SU-DHL-6 (cell line): Measurements from ENCODE around the gene DTX1.

Source experiments
- H2AFZ ChIP-seq: fragments of 200-600 bp; sonication (generic); 2 replicates; pipeline ENCODE4 v1.6.1; 2014; ENCODE audit warnings: low read depth, mild to moderate bottlenecking, moderate library complexity, mixed read lengths, antibody characterized with exemption, low read length; ENCODE audit not compliant: severe bottlenecking
- H3F3A ChIP-seq: fragments of 200-600 bp; shearing (Covaris generic); 2 replicates; pipeline ENCODE4 v1.6.0; 2016; ENCODE audit warnings: antibody characterized with exemption, mild to moderate bottlenecking; ENCODE audit not compliant: insufficient read depth
- H3K27ac ChIP-seq: fragments of 200-600 bp; sonication (generic); 2 replicates; pipeline ENCODE4 v1.5.1; 2016; ENCODE audit warnings: low read depth, mild to moderate bottlenecking, low read length, moderate library complexity, mixed read lengths
- H3K27me3 ChIP-seq: fragments of 200-600 bp; sonication (generic), shearing (Covaris generic); 2 replicates; pipeline ENCODE4 v1.6.0; 2014; ENCODE audit warnings: mild to moderate bottlenecking, low read length
- H3K36me3 ChIP-seq: fragments of 200-600 bp; sonication (generic); 2 replicates; pipeline ENCODE4 v1.6.1; 2014; ENCODE audit warnings: mild to moderate bottlenecking, low read length, mixed read lengths
- H3K4me2 ChIP-seq: fragments of 300-600, 200-600 bp; shearing (Covaris generic), sonication (generic); 2 replicates; pipeline ENCODE4 v1.6.0; 2014; ENCODE audit warnings: low read length, low read depth, mild to moderate bottlenecking; ENCODE audit not compliant: poor library complexity, severe bottlenecking
- H3K4me3 ChIP-seq: fragments of 200-600 bp; sonication (generic); 2 replicates; pipeline ENCODE4 v1.5.1; 2014; ENCODE audit warnings: antibody characterized with exemption, low read length, mild to moderate bottlenecking, mixed read lengths; ENCODE audit not compliant: insufficient read depth, poor library complexity, severe bottlenecking
- H3K79me2 ChIP-seq: fragments of 200-600 bp; sonication (generic); 2 replicates; pipeline ENCODE4 v1.6.1; 2014; ENCODE audit warnings: mild to moderate bottlenecking, low read length, moderate library complexity; ENCODE audit not compliant: insufficient read depth
- H3K9ac ChIP-seq: fragments of 200-600 bp; sonication (generic); 2 replicates; pipeline ENCODE4 v1.7.0; 2014; ENCODE audit warnings: mild to moderate bottlenecking, low read length
- H3K9me2 ChIP-seq: fragments of 200-600 bp; sonication (generic); replicated peaks from 2 replicates; pipeline ENCODE4 v1.6.1; 2014; ENCODE audit warnings: low read length; ENCODE audit not compliant: insufficient read depth
- H3K9me3 ChIP-seq: fragments of 200-600 bp; sonication (generic); 2 replicates; pipeline ENCODE4 v1.6.1; 2014; ENCODE audit warnings: low read length, mixed read lengths; ENCODE audit not compliant: insufficient read depth
- H4K20me1 ChIP-seq: fragments of 200-600 bp; sonication (generic); 2 replicates; pipeline ENCODE4 v1.6.1; 2014; ENCODE audit warnings: low read depth, mild to moderate bottlenecking, antibody characterized with exemption, low read length, moderate library complexity, mixed read lengths
- EZH2phosphoT487 ChIP-seq: fragments of 200-600 bp; sonication (generic), shearing (Covaris generic); conservative IDR thresholded peaks from 2 replicates; pipeline ENCODE4 v1.6.1; 2018; ENCODE audit warnings: mild to moderate bottlenecking, antibody characterized with exemption, low read length, moderate library complexity, mixed read lengths
- TF ChIP-seq, protein P1 (sequence below): fragments of 200-600 bp; sonication (generic); IDR thresholded peaks from one replicate; pipeline ENCODE4 v1.5.1; 2017; ENCODE audit warnings: antibody characterized with exemption, mild to moderate bottlenecking, low read length, moderate library complexity; ENCODE audit not compliant: insufficient read depth, poor library complexity, severe bottlenecking

Gene DTX1

DNA sequence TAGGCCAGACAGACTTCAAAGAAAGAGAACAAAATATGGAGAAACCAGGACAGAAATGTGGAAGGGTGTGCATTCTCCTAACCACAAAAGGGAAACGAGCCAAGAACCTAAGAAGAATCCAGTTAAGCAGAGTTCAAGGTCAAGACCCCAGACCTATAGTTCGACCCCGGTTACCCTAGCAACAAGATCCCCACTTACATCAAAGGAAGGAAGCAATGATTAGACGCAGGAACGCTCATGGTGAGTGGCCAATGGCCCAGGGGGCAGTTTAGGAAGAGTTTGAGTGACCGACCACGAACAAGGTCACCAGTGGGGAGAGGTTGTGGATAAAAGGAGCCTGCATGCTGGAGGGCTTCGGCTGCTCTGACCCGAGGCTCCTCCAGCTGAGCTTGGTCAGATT, 42.0 kb upstream of the DTX1 start:
- Histone ChIP-seq H3K4me2 (no peak overlapping the region), H3K27me3 (no peaks in the 10 kb centered on the region)
- no peak for TF ChIP-seq EZH2phosphoT487
- TF ChIP-seq, protein P1, sequence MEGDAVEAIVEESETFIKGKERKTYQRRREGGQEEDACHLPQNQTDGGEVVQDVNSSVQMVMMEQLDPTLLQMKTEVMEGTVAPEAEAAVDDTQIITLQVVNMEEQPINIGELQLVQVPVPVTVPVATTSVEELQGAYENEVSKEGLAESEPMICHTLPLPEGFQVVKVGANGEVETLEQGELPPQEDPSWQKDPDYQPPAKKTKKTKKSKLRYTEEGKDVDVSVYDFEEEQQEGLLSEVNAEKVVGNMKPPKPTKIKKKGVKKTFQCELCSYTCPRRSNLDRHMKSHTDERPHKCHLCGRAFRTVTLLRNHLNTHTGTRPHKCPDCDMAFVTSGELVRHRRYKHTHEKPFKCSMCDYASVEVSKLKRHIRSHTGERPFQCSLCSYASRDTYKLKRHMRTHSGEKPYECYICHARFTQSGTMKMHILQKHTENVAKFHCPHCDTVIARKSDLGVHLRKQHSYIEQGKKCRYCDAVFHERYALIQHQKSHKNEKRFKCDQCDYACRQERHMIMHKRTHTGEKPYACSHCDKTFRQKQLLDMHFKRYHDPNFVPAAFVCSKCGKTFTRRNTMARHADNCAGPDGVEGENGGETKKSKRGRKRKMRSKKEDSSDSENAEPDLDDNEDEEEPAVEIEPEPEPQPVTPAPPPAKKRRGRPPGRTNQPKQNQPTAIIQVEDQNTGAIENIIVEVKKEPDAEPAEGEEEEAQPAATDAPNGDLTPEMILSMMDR, result no peak

DNA sequence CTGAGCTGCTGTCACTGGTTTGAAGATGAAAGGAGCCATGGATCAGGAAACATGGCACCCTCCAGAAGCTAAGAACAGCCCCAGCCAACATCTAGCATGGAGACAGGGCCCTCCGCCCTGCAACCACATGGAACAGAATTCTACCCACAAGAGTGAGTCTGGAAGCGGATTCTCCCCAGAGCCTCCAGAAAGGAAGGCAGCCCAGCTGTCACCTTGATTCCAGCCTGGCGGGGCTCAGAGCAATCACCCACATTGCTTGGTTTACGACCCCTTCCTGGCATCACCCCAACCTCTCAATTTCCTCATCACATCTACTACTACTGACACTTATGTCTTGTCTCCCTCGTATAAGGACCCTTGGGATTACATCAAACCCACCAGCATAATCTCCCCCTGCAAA, 39.7 kb upstream of the DTX1 start:
- Histone ChIP-seq H3K36me3 (no peaks in the 10 kb centered on the region), H4K20me1 (no peaks in the 10 kb centered on the region), H2AFZ (no peak overlapping the region), H3K4me3 (no peak overlapping the region), H3K27me3 (no peaks in the 10 kb centered on the region), H3F3A (no peaks in the 10 kb centered on the region), H3K79me2 (no peaks in the 10 kb centered on the region), H3K9ac (no peak overlapping the region), H3K9me3 (no peaks in the 10 kb centered on the region), H3K9me2 (no peaks in the 10 kb centered on the region), H3K27ac (no peak overlapping the region), H3K4me2 (no peak overlapping the region)
- TF ChIP-seq, protein P1, result no peak
- no peak for TF ChIP-seq EZH2phosphoT487

More for the DNA sequence above, 42.0 kb upstream of the DTX1 start:
- H3K36me3 ChIP-seq, result peaks cover 6% of the 10 kb centered on the region; the same call in 1 of the 2 replicates
- H3K9me3 ChIP-seq, result 0 out of 2 replicates have a peak, but pooled peaks cover 7% of the 10 kb centered on the region
- H3F3A ChIP-seq, result no peaks in the 10 kb centered on the region
- H3K4me3 ChIP-seq, result no peak overlapping the region
- H3K79me2 ChIP-seq, result no peaks in the 10 kb centered on the region
- H2AFZ ChIP-seq, result no peak overlapping the region
- H3K27ac ChIP-seq, result no peak overlapping the region
- no peaks in the 10 kb centered on the region for H3K9me2 ChIP-seq
- H3K9ac ChIP-seq, result no peak overlapping the region
- H4K20me1 ChIP-seq, result no peaks in the 10 kb centered on the region

DNA sequence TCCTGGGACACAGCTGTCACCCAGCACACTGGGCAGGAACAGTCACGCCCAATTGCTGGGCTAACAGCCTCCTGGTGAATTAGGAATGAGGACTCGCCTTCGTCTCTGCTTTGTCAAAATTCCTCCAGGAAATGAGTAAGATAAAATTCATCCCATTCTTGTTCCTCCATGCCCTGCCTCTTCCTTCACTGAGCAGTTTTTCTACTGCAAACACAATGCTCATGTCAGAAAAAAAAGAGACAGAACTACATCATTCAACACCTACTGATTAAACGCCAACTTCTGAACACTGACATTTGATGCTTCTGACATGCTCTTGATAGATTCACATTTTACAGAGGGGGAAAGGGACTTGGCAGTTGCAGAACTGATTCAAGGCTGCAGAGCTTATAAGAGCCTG, 37.5 kb upstream of the DTX1 start:
- Histone ChIP-seq H3K27me3 (no peaks in the 10 kb centered on the region), H3K9me3 (no peaks in the 10 kb centered on the region), H4K20me1 (no peaks in the 10 kb centered on the region), H3K9me2 (no peaks in the 10 kb centered on the region), H2AFZ (no peak overlapping the region), H3F3A (no peaks in the 10 kb centered on the region), H3K36me3 (no peaks in the 10 kb centered on the region), H3K79me2 (no peaks in the 10 kb centered on the region), H3K4me2 (no peak overlapping the region), H3K4me3 (no peak overlapping the region), H3K9ac (no peak overlapping the region), H3K27ac (no peak overlapping the region)
- TF ChIP-seq, protein P1, result no peak
- no peak for TF ChIP-seq EZH2phosphoT487

DNA sequence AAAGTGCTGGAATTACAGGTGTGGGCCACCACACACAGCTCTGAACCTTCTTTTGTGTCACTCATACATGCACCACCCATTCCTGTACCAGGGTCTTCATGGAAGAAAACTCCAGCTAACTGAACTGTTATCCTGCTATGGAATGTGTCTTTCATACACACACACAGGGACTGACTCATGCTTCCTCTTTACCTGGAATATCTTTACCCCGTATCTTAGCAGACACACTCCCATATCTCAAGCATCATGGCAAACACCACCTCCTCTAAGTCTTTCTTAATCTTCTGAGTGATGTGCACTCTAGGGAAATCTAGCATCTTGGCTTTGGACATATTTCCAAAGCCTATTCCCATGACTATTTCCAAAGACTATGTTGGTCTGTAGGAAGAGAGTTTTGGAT, 35.0 kb upstream of the DTX1 start:
- H3K9ac ChIP-seq, result no peak overlapping the region
- no peaks in the 10 kb centered on the region for H3K36me3 ChIP-seq
- no peaks in the 10 kb centered on the region for H3K27me3 ChIP-seq
- no peaks in the 10 kb centered on the region for H3K9me2 ChIP-seq
- H4K20me1 ChIP-seq, result no peaks in the 10 kb centered on the region
- no peak overlapping the region for H3K4me2 ChIP-seq
- H2AFZ ChIP-seq, result no peak overlapping the region
- no peak overlapping the region for H3K27ac ChIP-seq
- TF ChIP-seq, protein P1, result no peak
- TF ChIP-seq EZH2phosphoT487, result no peak
- no peak overlapping the region for H3K4me3 ChIP-seq
- no peaks in the 10 kb centered on the region for H3K9me3 ChIP-seq
- no peaks in the 10 kb centered on the region for H3F3A ChIP-seq
- no peaks in the 10 kb centered on the region for H3K79me2 ChIP-seq
